CD14-positive monocyte (primary cell): ENCODE data around the gene DNAAF5. TPM values are rescaled to one million over a fixed set of nuclear protein-coding genes. Genes with fewer than 3 reads are reported as not detected.

ENCODE experiments used
- DNase-seq, 3 donors: peaks; one replicate each; pipeline ENCODE4 v3.0.0-alpha.2; 2011 to 2022
- H2AFZ ChIP-seq: 2 replicates; pipeline ENCODE4 v1.6.0; 2012; ENCODE audit warnings: mild to moderate bottlenecking, low read depth, low read length, inconsistent platforms; ENCODE audit not compliant: insufficient read depth, poor library complexity, severe bottlenecking
- H3K27ac ChIP-seq, 2 donors: 1 replicate in 1 of 2; 2 replicates in 1 of 2; pipeline ENCODE4 v1.5.1; 2012 to 2013; ENCODE audit warnings: low read length in 2 of 2, control low read depth in 1 of 2, inconsistent platforms in 1 of 2, low read depth in 1 of 2, mild to moderate bottlenecking in 1 of 2
- H3K27me3 ChIP-seq, 2 donors: one replicate each; pipeline versions ENCODE4 v1.6.0 to v1.6.1; 2011 to 2013; ENCODE audit warnings: low read length in 2 of 2; ENCODE audit not compliant: control insufficient read depth in 2 of 2, insufficient read depth in 2 of 2
- H3K36me3 ChIP-seq, 2 donors: replicated peaks in 1 of 2; 1 replicate in 1 of 2; 2 replicates in 1 of 2; pipeline versions ENCODE4 v1.5.1 to v1.6.1; 2012 to 2013; ENCODE audit warnings: low read length in 2 of 2, control low read depth in 1 of 2, inconsistent platforms in 1 of 2, mild to moderate bottlenecking in 1 of 2; ENCODE audit not compliant: insufficient read depth in 2 of 2, control insufficient read depth in 1 of 2
- H3K4me1 ChIP-seq, 2 donors: 1 replicate in 1 of 2; 2 replicates in 1 of 2; pipeline versions ENCODE4 v1.5.1 to v1.6.1; 2012 to 2013; ENCODE audit warnings: low read length in 2 of 2, control low read depth in 1 of 2, inconsistent platforms in 1 of 2, mild to moderate bottlenecking in 1 of 2, moderate library complexity in 1 of 2; ENCODE audit not compliant: insufficient read depth in 2 of 2, control insufficient read depth in 1 of 2
- H3K4me2 ChIP-seq: replicated peaks from 2 replicates; pipeline ENCODE3; 2012; ENCODE audit warnings: low read length, moderate library complexity, mild to moderate bottlenecking; ENCODE audit not compliant: poor library complexity, severe bottlenecking; ENCODE audit errors: extremely low read depth
- H3K4me3 ChIP-seq, 3 experiments: fragments of 200-600 bp in 1 of 3; sonication (generic) in 1 of 3; replicated peaks in 1 of 3; 1 replicate in 2 of 3; 2 replicates in 1 of 3; pipeline ENCODE4 v1.5.1; 2011 to 2013; ENCODE audit warnings: low read length in 3 of 3, mild to moderate bottlenecking in 3 of 3, control low read depth in 2 of 3, low read depth in 2 of 3, inconsistent platforms in 1 of 3, moderate library complexity in 1 of 3
- H3K79me2 ChIP-seq: 2 replicates; pipeline ENCODE4 v1.6.0; 2012; ENCODE audit warnings: mild to moderate bottlenecking, control low read depth, inconsistent platforms, low read length, moderate library complexity; ENCODE audit not compliant: insufficient read depth
- H3K9ac ChIP-seq: 2 replicates; pipeline ENCODE4 v1.6.0; 2017; ENCODE audit warnings: low read length, mild to moderate bottlenecking; ENCODE audit not compliant: insufficient read depth, poor library complexity, severe bottlenecking
- H3K9me3 ChIP-seq, 2 donors: replicated peaks in 1 of 2; 1 replicate in 1 of 2; 2 replicates in 1 of 2; pipeline versions ENCODE4 v1.5.1 to v1.6.1; 2012 to 2013; ENCODE audit warnings: low read length in 2 of 2, control low read depth in 1 of 2; ENCODE audit not compliant: control insufficient read depth in 1 of 2, insufficient read depth in 1 of 2
- H4K20me1 ChIP-seq: 2 replicates; pipeline ENCODE4 v1.6.0; 2012; ENCODE audit warnings: mild to moderate bottlenecking, low read length, control low read depth, moderate library complexity; ENCODE audit not compliant: insufficient read depth
- H3K27ac Mint-ChIP-seq, 7 donors: one replicate each; pipeline ENCODE4 v1.8.0; 2020; ENCODE audit warnings: mild to moderate bottlenecking in 7 of 7, mixed read lengths in 7 of 7, moderate library complexity in 6 of 7, inconsistent platforms in 2 of 7
- H3K27me3 Mint-ChIP-seq, 3 donors: one replicate each; pipeline ENCODE4 v1.8.0; 2021 to 2022; ENCODE audit warnings: low read depth in 3 of 3, mild to moderate bottlenecking in 3 of 3, mixed read lengths in 3 of 3, moderate library complexity in 3 of 3, inconsistent platforms in 1 of 3
- H3K36me3 Mint-ChIP-seq, 2 donors: one replicate each; pipeline ENCODE4 v1.8.0; 2020; ENCODE audit warnings: mixed read lengths in 2 of 2, inconsistent platforms in 1 of 2, mild to moderate bottlenecking in 1 of 2
- H3K4me1 Mint-ChIP-seq: one replicate; pipeline ENCODE4 v1.8.0; 2020; ENCODE audit warnings: mild to moderate bottlenecking, mixed read lengths
- H3K4me3 Mint-ChIP-seq, 2 donors: one replicate each; pipeline ENCODE4 v1.8.0; 2020; ENCODE audit warnings: mild to moderate bottlenecking in 2 of 2, mixed read lengths in 2 of 2, moderate library complexity in 1 of 2
- H3K9me3 Mint-ChIP-seq, 7 donors: one replicate each; pipeline ENCODE4 v1.8.0; 2020 to 2022; ENCODE audit warnings: mixed read lengths in 7 of 7, mild to moderate bottlenecking in 6 of 7, moderate library complexity in 6 of 7, inconsistent platforms in 2 of 7
- WGBS: methylation state at CpG from one replicate; pipeline ENCODE4 v1.1.5; 2013; ENCODE audit warnings: missing lambda C conversion rate; ENCODE audit not compliant: insufficient coverage; 5-methylcytosine and 5-hydroxymethylcytosine counted together
- intact Hi-C, 2 donors: fragments of 100-400 bp; cut with micrococcal nuclease; formaldehyde crosslinking; loops; one replicate each; pipeline versions ENCODE4 v1.15.0 to v1.15.1; 2023
- polyA plus RNA-seq, 3 donors: library from polyadenylated mRNA; depleted of rRNA in 1 of 3; unstranded in 2 of 3; stranded (reverse) in 1 of 3; fragments of 300-500 nt in 2 of 3; fragments of >200 nt in 1 of 3; fragmentation: Illumina TruSeq in 2 of 3; gene quantifications; 1 replicate in 2 of 3; 2 replicates in 1 of 3; pipeline ENCODE4 v1.2.3, GENCODE V29; 2012 to 2021
- TF ChIP-seq, protein P1 (sequence below): fragments of 200-600 bp; IDR thresholded peaks from one replicate; pipeline ENCODE4 v1.8.0; 2022; ENCODE audit warnings: antibody characterized with exemption, mild to moderate bottlenecking

Gene DNAAF5
- polyA plus RNA-seq, 3 donors, result 1.2 to 9.6 (median 2.0) TPM

DNA sequence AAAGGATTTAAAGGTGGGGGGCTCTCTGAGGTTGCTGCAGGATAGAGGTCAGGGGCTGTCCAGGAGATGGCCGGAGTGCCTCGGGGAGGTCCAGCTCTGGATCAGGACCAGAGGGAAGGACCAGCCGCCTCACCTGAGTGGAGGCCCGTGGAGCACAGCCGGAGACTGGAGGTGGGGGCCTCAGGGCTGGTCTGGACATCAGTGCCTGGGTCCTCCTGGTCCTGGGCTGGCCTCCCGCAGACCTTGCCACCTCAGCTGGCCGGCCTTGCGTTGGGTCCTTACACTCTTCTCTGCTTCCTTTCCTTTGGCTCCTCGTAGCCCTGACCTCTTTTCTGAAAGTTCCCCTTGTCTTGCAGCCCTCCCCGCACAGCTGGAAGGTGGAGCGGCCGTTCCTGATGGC, 107.8 kb downstream of the DNAAF5 start:
- Mint-ChIP-seq H3K4me3 (no peak overlapping the region), H3K4me1 (peaks cover 34% of the 10 kb centered on the region), H3K27me3 (peaks cover 5 to 28% (median 23%) of the 10 kb centered on the region in 3 donors), H3K36me3 (peaks cover 56 to 76% of the 10 kb centered on the region in 2 donors), H3K27ac (no peak overlapping the region), H3K9me3 (peaks cover 0 to 2% (median 0%) of the 10 kb centered on the region in 7 donors)
- 96% methylated on average over 11 of the region's 12 CpGs for WGBS
- intact Hi-C loops, result no loop called here
- H4K20me1 ChIP-seq, result peaks cover 92% of the 10 kb centered on the region
- DNase-seq, result no peak
- no peak overlapping the region for H3K9ac ChIP-seq
- peaks cover 18 to 53% of the 10 kb centered on the region in 2 donors for H3K36me3 ChIP-seq
- H2AFZ ChIP-seq, result no peak overlapping the region
- H3K9me3 ChIP-seq, result no peaks in the 10 kb centered on the region
- no peak overlapping the region for H3K4me3 ChIP-seq
- TF ChIP-seq, protein P1, sequence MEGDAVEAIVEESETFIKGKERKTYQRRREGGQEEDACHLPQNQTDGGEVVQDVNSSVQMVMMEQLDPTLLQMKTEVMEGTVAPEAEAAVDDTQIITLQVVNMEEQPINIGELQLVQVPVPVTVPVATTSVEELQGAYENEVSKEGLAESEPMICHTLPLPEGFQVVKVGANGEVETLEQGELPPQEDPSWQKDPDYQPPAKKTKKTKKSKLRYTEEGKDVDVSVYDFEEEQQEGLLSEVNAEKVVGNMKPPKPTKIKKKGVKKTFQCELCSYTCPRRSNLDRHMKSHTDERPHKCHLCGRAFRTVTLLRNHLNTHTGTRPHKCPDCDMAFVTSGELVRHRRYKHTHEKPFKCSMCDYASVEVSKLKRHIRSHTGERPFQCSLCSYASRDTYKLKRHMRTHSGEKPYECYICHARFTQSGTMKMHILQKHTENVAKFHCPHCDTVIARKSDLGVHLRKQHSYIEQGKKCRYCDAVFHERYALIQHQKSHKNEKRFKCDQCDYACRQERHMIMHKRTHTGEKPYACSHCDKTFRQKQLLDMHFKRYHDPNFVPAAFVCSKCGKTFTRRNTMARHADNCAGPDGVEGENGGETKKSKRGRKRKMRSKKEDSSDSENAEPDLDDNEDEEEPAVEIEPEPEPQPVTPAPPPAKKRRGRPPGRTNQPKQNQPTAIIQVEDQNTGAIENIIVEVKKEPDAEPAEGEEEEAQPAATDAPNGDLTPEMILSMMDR, result no peak
- no peaks in the 10 kb centered on the region for H3K27me3 ChIP-seq
- H3K79me2 ChIP-seq, result peaks cover 15% of the 10 kb centered on the region
- no peak overlapping the region for H3K27ac ChIP-seq
- peaks cover 10 to 23% of the 10 kb centered on the region in 2 donors for H3K4me1 ChIP-seq
- no peak overlapping the region for H3K4me2 ChIP-seq

DNA sequence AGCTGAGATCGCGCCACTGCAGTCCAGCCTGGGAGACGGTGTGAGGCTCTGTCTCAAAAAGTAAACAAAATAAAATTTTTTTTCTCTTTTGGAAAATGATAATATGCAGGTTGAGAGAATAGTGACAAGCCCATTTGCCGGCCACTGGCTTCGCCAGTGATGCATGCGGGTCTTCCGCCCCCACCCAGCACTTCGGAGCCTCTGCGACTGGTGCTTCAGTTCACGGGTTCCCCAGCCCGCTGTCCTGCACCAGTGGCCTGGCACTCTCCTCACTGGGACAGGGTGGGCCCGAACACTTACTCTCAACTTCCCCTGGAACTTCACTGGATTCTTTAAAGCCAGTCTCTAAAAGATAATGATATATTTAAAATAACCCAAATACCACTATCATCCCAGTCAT, 108.5 kb downstream of the DNAAF5 start:
- Histone ChIP-seq H3K27me3 (no peaks in the 10 kb centered on the region), H4K20me1 (peaks cover 84% of the 10 kb centered on the region), H3K4me3 (no peak overlapping the region), H3K36me3 (peaks cover 23 to 61% of the 10 kb centered on the region in 2 donors), H2AFZ (no peak overlapping the region), H3K79me2 (peaks cover 13% of the 10 kb centered on the region), H3K27ac (no peak overlapping the region), H3K9ac (no peak overlapping the region), H3K4me1 (peaks cover 10 to 23% of the 10 kb centered on the region in 2 donors), H3K9me3 (no peaks in the 10 kb centered on the region), H3K4me2 (no peak overlapping the region)
- peaks cover 0 to 2% (median 0%) of the 10 kb centered on the region in 7 donors for H3K9me3 Mint-ChIP-seq
- intact Hi-C loops, result no loop called here
- no peak overlapping the region for H3K27ac Mint-ChIP-seq
- whole genome bisulfite sequencing, result 100% methylated on average over 3 of the region's 12 CpGs
- H3K4me3 Mint-ChIP-seq, result no peak overlapping the region
- peaks cover 61 to 79% of the 10 kb centered on the region in 2 donors for H3K36me3 Mint-ChIP-seq
- H3K4me1 Mint-ChIP-seq, result peaks cover 34% of the 10 kb centered on the region
- TF ChIP-seq, protein P1, result no peak
- DNase-seq, result no peak
- H3K27me3 Mint-ChIP-seq, result peaks cover 5 to 23% (median 18%) of the 10 kb centered on the region in 3 donors
